AG10803 (cell line): ENCODE results near the gene PLXNB3.

Source experiments
- DNase-seq: peaks from one replicate; pipeline ENCODE4 v3.0.0; 2010; ENCODE audit warnings: low read depth
- H3K4me3 ChIP-seq: 2 replicates; pipeline ENCODE4 v1.5.1; 2011; ENCODE audit warnings: mild to moderate bottlenecking, low read length, control low read depth
- TF ChIP-seq, protein P1 (sequence below): conservative IDR thresholded peaks from 2 replicates; pipeline ENCODE4 v1.5.1; 2011; ENCODE audit warnings: mild to moderate bottlenecking, low read length, control low read depth, inconsistent platforms

Gene PLXNB3

DNA sequence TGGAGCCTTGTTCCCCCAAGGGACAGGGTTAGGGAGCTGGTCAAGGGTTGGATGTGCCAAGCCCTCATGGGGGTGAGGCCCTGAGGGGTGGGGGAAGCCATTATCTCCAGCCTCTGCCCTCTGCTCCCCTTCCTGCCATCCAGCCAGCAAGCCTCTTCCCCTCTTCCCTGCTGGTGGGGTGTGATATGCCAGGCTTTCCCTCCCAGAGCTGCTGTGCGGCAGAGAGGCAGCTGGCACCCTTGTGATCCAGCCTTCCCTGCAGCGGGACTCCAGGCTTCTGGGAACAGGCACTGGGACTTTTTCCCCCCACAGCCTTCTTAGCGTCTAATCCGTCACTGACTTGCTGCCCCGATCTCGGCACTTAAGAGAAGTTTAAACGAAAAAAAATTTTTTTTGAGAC lies 36.7 kb downstream of the PLXNB3 start:
- DNase-seq: no peak
- TF ChIP-seq, protein P1, sequence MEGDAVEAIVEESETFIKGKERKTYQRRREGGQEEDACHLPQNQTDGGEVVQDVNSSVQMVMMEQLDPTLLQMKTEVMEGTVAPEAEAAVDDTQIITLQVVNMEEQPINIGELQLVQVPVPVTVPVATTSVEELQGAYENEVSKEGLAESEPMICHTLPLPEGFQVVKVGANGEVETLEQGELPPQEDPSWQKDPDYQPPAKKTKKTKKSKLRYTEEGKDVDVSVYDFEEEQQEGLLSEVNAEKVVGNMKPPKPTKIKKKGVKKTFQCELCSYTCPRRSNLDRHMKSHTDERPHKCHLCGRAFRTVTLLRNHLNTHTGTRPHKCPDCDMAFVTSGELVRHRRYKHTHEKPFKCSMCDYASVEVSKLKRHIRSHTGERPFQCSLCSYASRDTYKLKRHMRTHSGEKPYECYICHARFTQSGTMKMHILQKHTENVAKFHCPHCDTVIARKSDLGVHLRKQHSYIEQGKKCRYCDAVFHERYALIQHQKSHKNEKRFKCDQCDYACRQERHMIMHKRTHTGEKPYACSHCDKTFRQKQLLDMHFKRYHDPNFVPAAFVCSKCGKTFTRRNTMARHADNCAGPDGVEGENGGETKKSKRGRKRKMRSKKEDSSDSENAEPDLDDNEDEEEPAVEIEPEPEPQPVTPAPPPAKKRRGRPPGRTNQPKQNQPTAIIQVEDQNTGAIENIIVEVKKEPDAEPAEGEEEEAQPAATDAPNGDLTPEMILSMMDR: no peak
- no peak overlapping the region for H3K4me3 ChIP-seq

DNA sequence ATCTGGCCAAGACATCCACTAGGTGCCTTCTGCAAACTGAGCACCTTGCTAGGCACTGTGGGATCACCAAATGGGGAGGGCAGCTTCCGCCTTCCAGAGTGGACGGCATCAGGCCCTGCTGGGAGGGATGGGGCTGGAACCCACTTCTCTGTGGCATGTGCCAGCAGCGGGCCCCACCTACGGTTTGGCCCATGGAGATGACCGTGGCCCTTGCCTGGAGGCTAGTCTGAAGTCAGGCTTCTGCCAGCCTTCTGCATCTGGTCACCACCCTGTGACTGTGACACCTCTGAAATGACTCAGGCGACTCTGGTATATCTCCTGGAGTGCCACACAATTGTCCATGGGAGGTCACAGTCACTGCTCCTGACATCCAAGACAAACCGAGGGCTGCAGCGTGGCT lies 37.6 kb downstream of the PLXNB3 start:
- TF ChIP-seq, protein P1: no peak
- DNase-seq: no peak
- no peak overlapping the region for H3K4me3 ChIP-seq

DNA sequence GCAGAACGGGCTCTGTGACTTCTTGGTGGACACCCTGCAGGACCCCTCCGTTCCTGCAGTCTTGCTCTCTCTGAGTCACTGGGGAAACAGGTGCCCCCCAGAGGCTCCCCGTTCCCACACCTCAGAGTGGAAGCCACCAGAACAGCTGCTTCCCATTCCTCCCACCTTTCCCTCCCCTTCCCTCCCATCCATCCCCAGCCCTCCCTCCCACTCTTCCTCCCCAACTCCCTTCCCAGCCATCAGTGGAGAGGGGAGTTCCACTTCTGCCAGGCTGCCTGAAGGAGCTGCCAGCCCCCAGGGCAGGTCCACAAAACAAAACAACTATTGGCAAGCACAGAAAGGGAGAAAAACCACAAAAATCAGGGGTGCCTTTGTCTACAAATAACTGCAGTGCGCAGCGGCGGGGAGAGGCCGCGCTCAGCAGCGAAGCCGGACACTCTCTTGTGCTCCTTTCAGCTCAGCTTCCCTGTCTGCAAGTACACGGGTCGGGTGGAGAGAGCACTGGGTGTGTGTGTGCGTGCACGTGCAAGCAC lies 38.5 kb downstream of the PLXNB3 start:
- no peak overlapping the region for H3K4me3 ChIP-seq
- DNase-seq: no peak

DNA sequence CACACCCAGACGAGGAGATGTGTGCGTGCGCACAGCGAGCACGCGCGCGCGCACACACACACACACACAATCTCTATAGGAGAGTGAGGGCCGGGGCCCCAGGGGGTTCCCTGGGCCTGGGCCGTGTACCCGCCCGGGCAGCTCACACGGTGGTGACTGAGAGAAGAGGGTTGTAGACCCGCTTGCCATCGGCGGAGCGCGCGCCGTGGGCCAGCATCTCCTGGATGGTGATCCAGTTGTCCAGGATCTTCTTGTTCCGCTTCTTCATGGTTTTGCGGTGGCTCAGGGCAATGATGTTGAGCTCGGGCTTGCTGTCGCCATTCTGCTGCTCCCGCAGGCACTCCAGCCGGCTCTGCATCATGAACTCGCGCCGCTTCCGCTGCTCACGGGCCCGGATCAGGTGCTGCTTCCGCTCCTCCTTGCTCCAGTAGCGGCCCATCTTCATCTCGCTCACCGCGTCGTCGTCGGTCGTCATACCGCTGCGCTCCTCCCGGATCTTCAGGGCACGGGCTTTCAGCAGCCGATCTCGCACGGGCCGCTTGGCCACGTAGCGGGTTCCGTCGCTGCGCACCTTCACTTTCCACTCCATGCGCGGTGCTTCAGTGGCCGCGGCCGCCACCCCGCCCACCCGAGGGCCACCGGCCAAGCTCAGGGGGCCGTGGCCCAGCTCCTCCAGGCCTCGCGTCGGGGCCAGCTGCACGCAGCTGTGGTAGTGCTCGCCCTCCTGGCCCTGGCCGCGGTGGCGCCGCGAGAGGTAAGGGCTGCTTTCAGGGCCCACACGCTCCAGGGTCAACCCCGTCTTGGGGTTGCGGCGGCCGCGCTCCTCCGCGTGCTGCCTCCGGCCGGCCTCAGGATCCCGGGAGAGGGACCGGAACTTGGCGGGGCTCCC lies 39.4 kb downstream of the PLXNB3 start:
- no peak for DNase-seq
- TF ChIP-seq, protein P1: no peak

More for the DNA sequence above, 38.5 kb downstream of the PLXNB3 start:
- TF ChIP-seq, protein P1: no peak

DNA sequence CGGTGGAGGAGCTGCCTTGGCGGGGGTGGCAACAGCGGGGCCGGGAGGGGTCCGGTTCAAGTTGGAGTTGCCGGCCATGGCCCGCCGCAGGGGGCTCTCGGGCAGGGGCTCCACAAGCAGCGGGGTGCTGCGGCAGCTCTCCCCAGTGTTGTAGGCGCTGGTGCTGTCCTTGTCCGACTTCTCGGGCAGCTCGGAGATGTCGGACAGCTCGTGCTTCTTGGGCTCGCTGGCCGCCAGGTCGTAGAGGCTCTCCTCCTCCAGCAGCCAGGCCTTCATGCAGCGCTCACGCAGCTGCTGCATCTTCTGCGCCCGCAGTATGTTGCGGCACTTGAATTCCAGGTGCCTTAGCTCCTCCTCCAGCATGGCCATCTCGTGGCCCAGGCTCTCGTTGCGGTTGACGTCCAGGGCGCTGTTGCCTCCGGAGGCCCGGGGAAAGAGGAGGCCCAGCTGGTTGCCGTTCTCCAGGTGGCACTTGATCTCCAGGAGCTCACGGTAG lies 40.1 kb downstream of the PLXNB3 start:
- TF ChIP-seq, protein P1: no peak
- H3K4me3 ChIP-seq: no peak overlapping the region
- no peak for DNase-seq

More for the DNA sequence above, 39.4 kb downstream of the PLXNB3 start:
- no peak overlapping the region for H3K4me3 ChIP-seq

DNA sequence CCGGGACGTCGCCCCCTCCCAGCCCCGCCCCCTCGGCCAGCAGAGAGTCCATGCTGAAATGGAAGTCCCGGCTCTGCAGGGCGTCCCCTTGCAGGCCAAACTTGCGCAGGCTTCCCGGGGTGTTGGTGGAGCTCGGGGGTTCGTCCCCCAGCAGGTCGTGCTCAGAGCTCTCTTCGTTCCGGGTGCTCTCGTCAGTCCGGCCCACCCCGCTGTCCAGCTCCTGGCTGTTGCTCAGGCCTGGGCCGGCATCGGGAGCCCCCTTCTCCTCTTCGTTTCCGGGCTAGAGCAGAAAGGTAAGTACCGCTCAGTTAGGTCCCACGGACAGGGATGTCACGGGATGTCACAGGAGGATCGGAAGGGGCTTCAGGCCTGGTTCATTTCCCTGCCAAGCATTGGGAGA lies 40.6 kb downstream of the PLXNB3 start:
- TF ChIP-seq, protein P1: no peak
- DNase-seq: no peak
- H3K4me3 ChIP-seq: no peak overlapping the region

DNA sequence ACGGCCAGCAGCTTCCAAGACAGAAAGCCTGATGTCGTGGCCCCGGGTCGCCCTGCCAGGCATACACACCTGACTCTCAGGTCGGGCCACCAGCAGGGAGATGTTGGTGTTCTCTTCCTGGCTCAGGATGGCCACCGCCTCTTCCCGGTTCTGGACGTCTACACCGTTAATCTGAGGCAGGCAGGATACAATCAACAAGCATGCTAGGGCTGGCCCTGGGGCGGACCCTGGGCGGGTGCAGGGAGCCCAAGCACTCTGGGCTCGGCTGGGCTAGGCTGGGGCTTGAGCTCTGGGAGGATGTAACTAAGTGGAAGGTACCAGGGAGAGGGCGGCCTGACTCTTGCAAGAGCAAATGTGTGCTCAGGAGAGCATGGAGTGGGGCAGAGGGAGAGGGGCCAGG lies 41.4 kb downstream of the PLXNB3 start:
- H3K4me3 ChIP-seq: no peak overlapping the region
- TF ChIP-seq, protein P1: no peak
- DNase-seq: no peak
